ENCODE results near the gene SUSD4. TPM values are rescaled to one million over a fixed set of nuclear protein-coding genes. Genes with fewer than 3 reads are reported as not detected.
A peak's percentile ranks its signal among the peaks of the same experiment; 100 is the strongest.
"Not testable (repeated sequence)": the region's sequence is repeated elsewhere in the genome, so short reads cannot be mapped to it uniquely, and the experiment has no call there.

Gene SUSD4
- 1 to 10 TPM; 1.1 to 1.8 TPM for total RNA-seq

GRCh38 chr1:223363856-223364684 lies at the start of gene SUSD4:
Gene SUSD4 (minus strand): TSS chr1:223364176. CDS start chr1:223363425, 751 bp downstream.
- Mint-ChIP-seq H3K27me3 (ENCODE audit: low read depth) (peaks cover 10% of the 10 kb centered on the region), H3K4me3 (peak within 1 kb of the TSS; percentile 89), H3K9me3 (peaks cover 1% of the 10 kb centered on the region), H3K4me1 (ENCODE audit: low read depth) (peaks cover 18% of the 10 kb centered on the region), H3K36me3 (ENCODE audit: low read depth) (no peaks in the 10 kb centered on the region), H3K27ac (no peak within 1 kb of the TSS)
- intact Hi-C loops (cut with micrococcal nuclease) = loop anchor here (1.0 to 5.0 kb wide), 4 partner anchors 119 to 318 kb away; partner anchors contain the start of gene TLR5
- CTCF ChIA-PET = interaction anchor here (0.6 to 2.6 kb wide), 7 partner anchors 23 to 476 kb away, joined by 3 to 18 read pairs (median 5); no protein-coding TSS in a partner anchor
- DNase-seq = peak; percentile 77

GRCh38 chr1:223413216-223413615 lies 49.2 kb upstream of the SUSD4 start:
- Mint-ChIP-seq H3K36me3 (ENCODE audit: low read depth) (no peaks in the 10 kb centered on the region), H3K27ac (no peak overlapping the region), H3K9me3 (no peaks in the 10 kb centered on the region), H3K4me3 (no peak overlapping the region), H3K4me1 (ENCODE audit: low read depth) (no peaks in the 10 kb centered on the region), H3K27me3 (ENCODE audit: low read depth) (no peaks in the 10 kb centered on the region)
- intact Hi-C loops (cut with micrococcal nuclease) = no loop called here
- no peak for DNase-seq
- CTCF ChIA-PET = no interaction called here

GRCh38 chr1:223411710-223412109 lies 47.7 kb upstream of the SUSD4 start:
- no peaks in the 10 kb centered on the region for H3K27me3 Mint-ChIP-seq (ENCODE audit: low read depth)
- intact Hi-C loops (cut with micrococcal nuclease) = no loop called here
- H3K4me3 Mint-ChIP-seq = no peak overlapping the region
- CTCF ChIA-PET = no interaction called here
- no peak for DNase-seq
- H3K36me3 Mint-ChIP-seq (ENCODE audit: low read depth) = no peaks in the 10 kb centered on the region
- H3K9me3 Mint-ChIP-seq = no peaks in the 10 kb centered on the region
- no peak overlapping the region for H3K27ac Mint-ChIP-seq
- H3K4me1 Mint-ChIP-seq (ENCODE audit: low read depth) = no peaks in the 10 kb centered on the region

- CTCF ChIA-PET = no interaction called here
- no peak overlapping the region for H3K4me3 Mint-ChIP-seq
- H3K9me3 Mint-ChIP-seq = no peaks in the 10 kb centered on the region
- H3K27ac Mint-ChIP-seq = no peak overlapping the region
- H3K27me3 Mint-ChIP-seq (ENCODE audit: low read depth) = no peaks in the 10 kb centered on the region
- intact Hi-C loops (cut with micrococcal nuclease) = no loop called here
- DNase-seq = no peak
- H3K36me3 Mint-ChIP-seq (ENCODE audit: low read depth) = no peaks in the 10 kb centered on the region
- no peaks in the 10 kb centered on the region for H3K4me1 Mint-ChIP-seq (ENCODE audit: low read depth)
Measured at GRCh38 chr1:223411309-223411708, 47.3 kb upstream of the SUSD4 start.

GRCh38 chr1:223410036-223410435 lies 46.1 kb upstream of the SUSD4 start:
- Mint-ChIP-seq H3K27me3 (ENCODE audit: low read depth) (no peaks in the 10 kb centered on the region), H3K27ac (no peak overlapping the region), H3K9me3 (no peaks in the 10 kb centered on the region), H3K4me1 (ENCODE audit: low read depth) (peaks cover 2% of the 10 kb centered on the region), H3K4me3 (no peak overlapping the region), H3K36me3 (ENCODE audit: low read depth) (no peaks in the 10 kb centered on the region)
- CTCF ChIA-PET = no interaction called here
- DNase-seq = no peak
- intact Hi-C loops (cut with micrococcal nuclease) = no loop called here

- Mint-ChIP-seq H3K27ac (no peak overlapping the region), H3K27me3 (ENCODE audit: low read depth) (no peaks in the 10 kb centered on the region), H3K36me3 (ENCODE audit: low read depth) (no peaks in the 10 kb centered on the region), H3K4me3 (no peak overlapping the region), H3K4me1 (ENCODE audit: low read depth) (peaks cover 26% of the 10 kb centered on the region), H3K9me3 (peaks cover 2% of the 10 kb centered on the region)
- CTCF ChIA-PET = no interaction called here
- no peak for DNase-seq
- intact Hi-C loops (cut with micrococcal nuclease) = no loop called here
Measured at GRCh38 chr1:223405507-223405906, 41.5 kb upstream of the SUSD4 start.

GRCh38 chr1:223403184-223403815 lies 39.3 kb upstream of the SUSD4 start:
- H3K27me3 Mint-ChIP-seq (ENCODE audit: low read depth) = no peaks in the 10 kb centered on the region

GRCh38 chr1:223402790-223403142 lies 38.8 kb upstream of the SUSD4 start:
- DNase-seq = no peak
- intact Hi-C loops (cut with micrococcal nuclease) = loop anchor here (5.0 kb wide), 1 partner anchor 115 kb away; no protein-coding TSS in a partner anchor
- no peaks in the 10 kb centered on the region for H3K27me3 Mint-ChIP-seq (ENCODE audit: low read depth)
- CTCF ChIA-PET = no interaction called here
- peaks cover 26% of the 10 kb centered on the region for H3K4me1 Mint-ChIP-seq (ENCODE audit: low read depth)
- H3K27ac Mint-ChIP-seq = no peak overlapping the region
- H3K36me3 Mint-ChIP-seq (ENCODE audit: low read depth) = no peaks in the 10 kb centered on the region
- H3K9me3 Mint-ChIP-seq = peaks cover 4% of the 10 kb centered on the region
- no peak overlapping the region for H3K4me3 Mint-ChIP-seq

More at GRCh38 chr1:223403184-223403815, 39.3 kb upstream of the SUSD4 start:
- Mint-ChIP-seq H3K36me3 (ENCODE audit: low read depth) (no peaks in the 10 kb centered on the region), H3K4me3 (no peak overlapping the region), H3K4me1 (ENCODE audit: low read depth) (peaks cover 26% of the 10 kb centered on the region), H3K27ac (no peak overlapping the region), H3K9me3 (peaks cover 4% of the 10 kb centered on the region)
- CTCF ChIA-PET = interaction anchor here (0.6 kb wide), 1 partner anchor 968 kb away, joined by 5 read pairs; no protein-coding TSS in a partner anchor
- DNase-seq = no peak
- intact Hi-C loops (cut with micrococcal nuclease) = loop anchor here (5.0 kb wide), 1 partner anchor 114 kb away; no protein-coding TSS in a partner anchor

GRCh38 chr1:223401873-223402789 lies 38.2 kb upstream of the SUSD4 start:
- intact Hi-C loops (cut with micrococcal nuclease) = loop anchor here (5.0 kb wide), 1 partner anchor 115 kb away; no protein-coding TSS in a partner anchor
- CTCF ChIA-PET = no interaction called here
- Mint-ChIP-seq H3K27me3 (ENCODE audit: low read depth) (no peaks in the 10 kb centered on the region), H3K9me3 (peaks cover 4% of the 10 kb centered on the region), H3K4me3 (no peak overlapping the region), H3K36me3 (ENCODE audit: low read depth) (no peaks in the 10 kb centered on the region), H3K4me1 (ENCODE audit: low read depth) (peaks cover 26% of the 10 kb centered on the region), H3K27ac (no peak overlapping the region)
- DNase-seq = peak; percentile 26

GRCh38 chr1:223399393-223399792 lies 35.4 kb upstream of the SUSD4 start:
- H3K27ac Mint-ChIP-seq; H3K36me3 Mint-ChIP-seq (ENCODE audit: low read depth); H3K9me3 Mint-ChIP-seq; H3K27me3 Mint-ChIP-seq (ENCODE audit: low read depth); intact Hi-C loops (cut with micrococcal nuclease); CTCF ChIA-PET; H3K4me3 Mint-ChIP-seq; DNase-seq: not testable (repeated sequence)
- H3K4me1 Mint-ChIP-seq (ENCODE audit: low read depth) = peaks cover 21% of the 10 kb centered on the region

- CTCF ChIA-PET = no interaction called here
- H3K4me3 Mint-ChIP-seq = no peak overlapping the region
- H3K4me1 Mint-ChIP-seq (ENCODE audit: low read depth) = no peaks in the 10 kb centered on the region
- H3K36me3 Mint-ChIP-seq (ENCODE audit: low read depth) = no peaks in the 10 kb centered on the region
- H3K27ac Mint-ChIP-seq = no peak overlapping the region
- H3K9me3 Mint-ChIP-seq = peaks cover 2% of the 10 kb centered on the region
- intact Hi-C loops (cut with micrococcal nuclease) = no loop called here
- peaks cover 29% of the 10 kb centered on the region for H3K27me3 Mint-ChIP-seq (ENCODE audit: low read depth)
- no peak for DNase-seq
Measured at GRCh38 chr1:223394706-223395105, 30.7 kb upstream of the SUSD4 start.

GRCh38 chr1:223394242-223394641 lies 30.3 kb upstream of the SUSD4 start:
- H3K9me3 Mint-ChIP-seq = no peaks in the 10 kb centered on the region
- H3K27me3 Mint-ChIP-seq (ENCODE audit: low read depth) = peaks cover 29% of the 10 kb centered on the region
- H3K27ac Mint-ChIP-seq = no peak overlapping the region
- CTCF ChIA-PET = no interaction called here
- no peak for DNase-seq
- H3K4me1 Mint-ChIP-seq (ENCODE audit: low read depth) = no peaks in the 10 kb centered on the region
- H3K36me3 Mint-ChIP-seq (ENCODE audit: low read depth) = no peaks in the 10 kb centered on the region
- intact Hi-C loops (cut with micrococcal nuclease) = no loop called here
- H3K4me3 Mint-ChIP-seq = no peak overlapping the region
